HEK293T (cell line): ENCODE measurements around the gene DENND6A.

ENCODE experiments used
- BHLHE40 ChIP-seq: fragments of 450-650 bp; IDR thresholded peaks from 2 replicates; pipeline ENCODE4 v1.6.1; 2016; ENCODE audit warnings: mild to moderate bottlenecking, moderate library complexity, borderline replicate concordance
- LEF1 ChIP-seq: fragments of 450-650 bp; IDR thresholded peaks from 2 replicates; pipeline ENCODE4 v1.6.1; 2017; ENCODE audit warnings: mild to moderate bottlenecking, borderline replicate concordance
- PKNOX1 ChIP-seq: fragments of 450-650 bp; IDR thresholded peaks from 2 replicates; pipeline ENCODE4 v1.6.1; 2016
- SP1 ChIP-seq: fragments of 450-650 bp; IDR thresholded peaks from 2 replicates; pipeline ENCODE4 v1.6.1; 2017
- TARDBP ChIP-seq: fragments of 450-650 bp; IDR thresholded peaks from 2 replicates; pipeline ENCODE4 v1.6.1; 2016

DNA sequence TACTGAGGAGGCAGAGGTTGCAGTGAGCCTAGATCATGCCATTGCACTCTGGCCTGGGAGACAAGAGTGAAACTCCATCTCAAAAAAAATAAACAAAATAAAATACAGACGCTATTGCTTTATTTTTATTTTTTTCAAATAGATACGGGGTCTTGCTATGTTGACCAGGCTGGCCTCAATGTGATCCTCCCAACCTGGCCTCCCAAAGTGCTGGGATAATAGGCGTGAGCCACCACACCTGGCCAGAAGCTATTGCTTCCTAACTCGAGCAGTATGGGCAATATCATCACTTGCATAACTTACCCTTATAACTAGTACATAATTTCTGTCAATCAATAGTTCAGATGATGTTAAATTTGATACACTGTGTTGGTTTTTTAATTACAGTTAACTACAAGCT, 98.7 kb downstream of the DENND6A start:
- TF ChIP-seq TARDBP, result no peak
- TF ChIP-seq LEF1, result no peak
- no peak for TF ChIP-seq PKNOX1
- TF ChIP-seq SP1, result no peak
- no peak for TF ChIP-seq BHLHE40
